Loucy (cell line): ENCODE measurements around the gene NUP107.
"Not testable (repeated sequence)": the region's sequence is repeated elsewhere in the genome, so short reads cannot be mapped to it uniquely, and the experiment has no call there.

Experiments
- H2AFZ ChIP-seq: fragments of 200-600 bp; sonication (generic); 2 replicates; pipeline ENCODE4 v1.6.0; 2016; ENCODE audit warnings: antibody characterized with exemption, mild to moderate bottlenecking, low read length, moderate library complexity
- H3F3A ChIP-seq: fragments of 200-600 bp; 2 replicates; pipeline ENCODE4 v1.6.0; 2016; ENCODE audit warnings: antibody characterized with exemption, low read depth, mild to moderate bottlenecking
- H3K27me3 ChIP-seq: fragments of 200-600 bp; sonication (generic); 2 replicates; pipeline ENCODE4 v1.6.1; 2014; ENCODE audit warnings: low read length, mild to moderate bottlenecking; ENCODE audit not compliant: insufficient read depth, poor library complexity, severe bottlenecking
- H3K36me3 ChIP-seq: fragments of 200-600 bp; sonication (generic); 2 replicates; pipeline ENCODE4 v1.6.1; 2016; ENCODE audit warnings: low read length; ENCODE audit not compliant: insufficient read depth
- H3K4me1 ChIP-seq: fragments of 200-600 bp; sonication (generic); 2 replicates; pipeline ENCODE4 v1.5.1; 2014; ENCODE audit warnings: low read length, mild to moderate bottlenecking; ENCODE audit not compliant: insufficient read depth, poor library complexity, severe bottlenecking
- H3K4me2 ChIP-seq: fragments of 200-600 bp; sonication (generic); 2 replicates; pipeline ENCODE4 v1.6.0; 2014; ENCODE audit warnings: antibody characterized with exemption, low read length, low read depth, mild to moderate bottlenecking; ENCODE audit not compliant: poor library complexity, severe bottlenecking
- H3K4me3 ChIP-seq: fragments of 200-600 bp; sonication (generic); 2 replicates; pipeline ENCODE4 v1.5.1; 2014; ENCODE audit warnings: low read length, mild to moderate bottlenecking, mixed read lengths; ENCODE audit not compliant: poor library complexity, severe bottlenecking
- H3K79me2 ChIP-seq: fragments of 200-600 bp; sonication (generic); 2 replicates; pipeline ENCODE4 v1.6.1; 2014; ENCODE audit warnings: low read length; ENCODE audit not compliant: insufficient read depth
- H3K9ac ChIP-seq: fragments of 200-600 bp; sonication (generic); 2 replicates; pipeline ENCODE4 v1.6.0; 2014; ENCODE audit warnings: mild to moderate bottlenecking, low read depth, low read length, moderate library complexity; ENCODE audit not compliant: poor library complexity, severe bottlenecking
- H3K9me2 ChIP-seq: fragments of 200-600 bp; sonication (generic); replicated peaks from 2 replicates; pipeline ENCODE4 v1.6.1; 2016; ENCODE audit warnings: low read depth, low read length, mixed read lengths
- H3K9me3 ChIP-seq: fragments of 200-600 bp; sonication (generic); 2 replicates; pipeline ENCODE4 v1.6.1; 2014; ENCODE audit warnings: mild to moderate bottlenecking, antibody characterized with exemption, low read length, low read depth; ENCODE audit not compliant: insufficient read depth
- H4K20me1 ChIP-seq: fragments of 200-600 bp; sonication (generic); 2 replicates; pipeline ENCODE4 v1.6.0; 2014; ENCODE audit warnings: antibody characterized with exemption, low read length, mild to moderate bottlenecking; ENCODE audit not compliant: insufficient read depth, poor library complexity, severe bottlenecking
- EZH2phosphoT487 ChIP-seq: fragments of 200-600 bp; IDR thresholded peaks from 2 replicates; pipeline ENCODE4 v1.6.1; 2018; ENCODE audit warnings: antibody characterized with exemption, mild to moderate bottlenecking, moderate library complexity, borderline replicate concordance
- TF ChIP-seq, protein P1 (sequence below): fragments of 200-600 bp; sonication (generic); conservative IDR thresholded peaks from 2 replicates; pipeline ENCODE4 v1.5.1; 2014; ENCODE audit warnings: mild to moderate bottlenecking, antibody characterized with exemption, low read length

The NUP107 gene

DNA sequence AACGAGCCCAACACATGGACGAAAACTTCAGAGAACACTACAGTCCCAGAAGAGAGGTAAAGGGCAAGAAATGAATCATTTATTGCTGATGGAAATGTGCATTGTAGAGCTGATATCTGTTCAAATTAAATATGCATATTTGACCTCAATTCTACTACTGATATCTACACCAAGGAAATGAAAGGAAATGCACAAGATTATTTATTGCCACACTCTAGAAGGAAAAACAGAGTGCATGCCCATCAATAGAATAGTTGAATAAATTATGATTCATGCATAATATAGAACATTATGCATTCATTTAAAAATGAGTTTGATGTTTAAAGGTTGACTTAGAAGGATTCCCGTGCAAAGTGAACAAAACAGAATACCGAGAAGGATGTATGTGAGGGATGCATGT is 15.6 kb upstream of the NUP107 start:
- H3F3A ChIP-seq, result peaks cover 6% of the 10 kb centered on the region
- no peaks in the 10 kb centered on the region for H3K9me3 ChIP-seq
- H3K27me3 ChIP-seq, result no peaks in the 10 kb centered on the region
- no peak overlapping the region for H3K4me3 ChIP-seq
- H3K4me1 ChIP-seq, result peaks cover 59% of the 10 kb centered on the region
- TF ChIP-seq, protein P1, sequence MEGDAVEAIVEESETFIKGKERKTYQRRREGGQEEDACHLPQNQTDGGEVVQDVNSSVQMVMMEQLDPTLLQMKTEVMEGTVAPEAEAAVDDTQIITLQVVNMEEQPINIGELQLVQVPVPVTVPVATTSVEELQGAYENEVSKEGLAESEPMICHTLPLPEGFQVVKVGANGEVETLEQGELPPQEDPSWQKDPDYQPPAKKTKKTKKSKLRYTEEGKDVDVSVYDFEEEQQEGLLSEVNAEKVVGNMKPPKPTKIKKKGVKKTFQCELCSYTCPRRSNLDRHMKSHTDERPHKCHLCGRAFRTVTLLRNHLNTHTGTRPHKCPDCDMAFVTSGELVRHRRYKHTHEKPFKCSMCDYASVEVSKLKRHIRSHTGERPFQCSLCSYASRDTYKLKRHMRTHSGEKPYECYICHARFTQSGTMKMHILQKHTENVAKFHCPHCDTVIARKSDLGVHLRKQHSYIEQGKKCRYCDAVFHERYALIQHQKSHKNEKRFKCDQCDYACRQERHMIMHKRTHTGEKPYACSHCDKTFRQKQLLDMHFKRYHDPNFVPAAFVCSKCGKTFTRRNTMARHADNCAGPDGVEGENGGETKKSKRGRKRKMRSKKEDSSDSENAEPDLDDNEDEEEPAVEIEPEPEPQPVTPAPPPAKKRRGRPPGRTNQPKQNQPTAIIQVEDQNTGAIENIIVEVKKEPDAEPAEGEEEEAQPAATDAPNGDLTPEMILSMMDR, result no peak
- TF ChIP-seq EZH2phosphoT487, result no peak
- no peaks in the 10 kb centered on the region for H4K20me1 ChIP-seq
- H2AFZ ChIP-seq, result no peak overlapping the region
- H3K9me2 ChIP-seq, result no peaks in the 10 kb centered on the region
- no peaks in the 10 kb centered on the region for H3K79me2 ChIP-seq
- no peak overlapping the region for H3K4me2 ChIP-seq
- H3K9ac ChIP-seq, result no peak overlapping the region
- no peaks in the 10 kb centered on the region for H3K36me3 ChIP-seq

- Histone ChIP-seq H3K4me3 (peak overlapping the region; percentile 3), H3K9me2 (no peaks in the 10 kb centered on the region), H4K20me1 (no peaks in the 10 kb centered on the region), H3K9me3 (no peaks in the 10 kb centered on the region), H3K9ac (no peak overlapping the region), H3K27me3 (no peaks in the 10 kb centered on the region), H2AFZ (no peak overlapping the region), H3K79me2 (no peaks in the 10 kb centered on the region), H3K4me1 (peaks cover 38% of the 10 kb centered on the region), H3K4me2 (peak overlapping the region; percentile 68), H3F3A (peaks cover 6% of the 10 kb centered on the region), H3K36me3 (no peaks in the 10 kb centered on the region)
- no peak for TF ChIP-seq EZH2phosphoT487
Observed at GRCh38 chr12:68673788-68674187, 13.0 kb upstream of the NUP107 start.

- Histone ChIP-seq H3K9me2 (no peaks in the 10 kb centered on the region), H3K4me1 (peaks cover 34% of the 10 kb centered on the region), H3K27me3 (no peaks in the 10 kb centered on the region), H2AFZ (no peak overlapping the region), H3K4me2 (peak overlapping the region; percentile 68), H3K79me2 (no peaks in the 10 kb centered on the region), H3K9me3 (no peaks in the 10 kb centered on the region), H3K4me3 (peak overlapping the region; percentile 41), H3K36me3 (no peaks in the 10 kb centered on the region), H3F3A (peaks cover 6% of the 10 kb centered on the region), H4K20me1 (no peaks in the 10 kb centered on the region), H3K9ac (no peak overlapping the region)
- TF ChIP-seq EZH2phosphoT487, result no peak
- TF ChIP-seq, protein P1, result no peak
Observed at GRCh38 chr12:68674376-68674775, 12.4 kb upstream of the NUP107 start.

GRCh38 chr12:68675101-68675842 is 11.5 kb upstream of the NUP107 start:
- Histone ChIP-seq H4K20me1 (no peaks in the 10 kb centered on the region), H3K9me2 (no peaks in the 10 kb centered on the region), H2AFZ (no peak overlapping the region), H3K9ac (no peak overlapping the region), H3F3A (peaks cover 6% of the 10 kb centered on the region), H3K27me3 (no peaks in the 10 kb centered on the region), H3K9me3 (no peaks in the 10 kb centered on the region), H3K4me2 (peak overlapping the region; percentile 68), H3K79me2 (no peaks in the 10 kb centered on the region), H3K36me3 (no peaks in the 10 kb centered on the region), H3K4me3 (peak overlapping the region; percentile 41), H3K4me1 (peaks cover 36% of the 10 kb centered on the region)
- no peak for TF ChIP-seq EZH2phosphoT487
- TF ChIP-seq, protein P1, result no peak

GRCh38 chr12:68676854-68677253 is 9.9 kb upstream of the NUP107 start:
- not testable (repeated sequence) for H3K27me3 ChIP-seq, H3K4me3 ChIP-seq, H3K9me2 ChIP-seq, H3K4me2 ChIP-seq, H3K9me3 ChIP-seq, H3K9ac ChIP-seq, H3F3A ChIP-seq, H3K79me2 ChIP-seq, H3K36me3 ChIP-seq, H4K20me1 ChIP-seq, H2AFZ ChIP-seq
- H3K4me1 ChIP-seq, result peaks cover 31% of the 10 kb centered on the region
